GM12875 (cell line): ENCODE data around the gene POLR3H.

Experiments used
- H3K4me3 ChIP-seq: one replicate; pipeline ENCODE4 v1.5.1; 2011; ENCODE audit warnings: low read depth, low read length, control low read depth
- CTCF ChIP-seq: IDR thresholded peaks from 2 replicates; pipeline ENCODE4 v1.5.1; 2011; ENCODE audit warnings: low read depth, mild to moderate bottlenecking, control low read depth, inconsistent platforms, low read length, moderate library complexity, borderline replicate concordance; ENCODE audit not compliant: insufficient read depth

Gene POLR3H

GRCh38 chr22:41512421-41513194, 31.7 kb downstream of the POLR3H start:
- TF ChIP-seq CTCF, result no peak
- no peak overlapping the region for H3K4me3 ChIP-seq

- TF ChIP-seq CTCF, result no peak
- no peak overlapping the region for H3K4me3 ChIP-seq
Observed at GRCh38 chr22:41511521-41511968, 32.7 kb downstream of the POLR3H start.

- H3K4me3 ChIP-seq, result no peak overlapping the region
- no peak for TF ChIP-seq CTCF
Observed at GRCh38 chr22:41508770-41509170, 35.5 kb downstream of the POLR3H start.

GRCh38 chr22:41507330-41508063, 36.8 kb downstream of the POLR3H start:
- no peak for TF ChIP-seq CTCF
- H3K4me3 ChIP-seq, result no peak overlapping the region

- TF ChIP-seq CTCF, result no peak
- H3K4me3 ChIP-seq, result no peak overlapping the region
Observed at GRCh38 chr22:41505511-41506220, 38.6 kb downstream of the POLR3H start.

GRCh38 chr22:41504816-41505215, 39.5 kb downstream of the POLR3H start:
- TF ChIP-seq CTCF, result no peak
- no peak overlapping the region for H3K4me3 ChIP-seq

GRCh38 chr22:41504397-41504796, 39.9 kb downstream of the POLR3H start:
- TF ChIP-seq CTCF, result no peak
- no peak overlapping the region for H3K4me3 ChIP-seq
